LHCN-M2 (cell line): ENCODE data around the gene PAK2. TPM values are rescaled to one million over a fixed set of nuclear protein-coding genes. Genes with fewer than 3 reads are reported as not detected.
A peak's percentile ranks its signal among the peaks of the same experiment; 100 is the strongest.
"Not testable (repeated sequence)": the region's sequence is repeated elsewhere in the genome, so short reads cannot be mapped to it uniquely, and the experiment has no call there.

Source experiments
- DNase-seq: peaks from one replicate; pipeline ENCODE4 v3.0.0-alpha.2; 2012; ENCODE audit warnings: low read depth
- polyA plus RNA-seq: library from polyadenylated mRNA; unstranded; fragments of >200 nt; gene quantifications from one replicate; pipeline ENCODE4 v1.2.1, GENCODE V29; 2012; ENCODE audit warnings: missing spikeins
- total RNA-seq: library from RNA; depleted of rRNA; stranded (reverse); fragments of >200 nt; gene quantifications from 2 replicates; pipeline ENCODE4 v1.2.3, GENCODE V29; 2014; rRNA removed

The PAK2 gene
- 37.8 and 45.8 TPM in 2 replicates for total RNA-seq
- polyA plus RNA-seq, result 35.4 TPM

DNA sequence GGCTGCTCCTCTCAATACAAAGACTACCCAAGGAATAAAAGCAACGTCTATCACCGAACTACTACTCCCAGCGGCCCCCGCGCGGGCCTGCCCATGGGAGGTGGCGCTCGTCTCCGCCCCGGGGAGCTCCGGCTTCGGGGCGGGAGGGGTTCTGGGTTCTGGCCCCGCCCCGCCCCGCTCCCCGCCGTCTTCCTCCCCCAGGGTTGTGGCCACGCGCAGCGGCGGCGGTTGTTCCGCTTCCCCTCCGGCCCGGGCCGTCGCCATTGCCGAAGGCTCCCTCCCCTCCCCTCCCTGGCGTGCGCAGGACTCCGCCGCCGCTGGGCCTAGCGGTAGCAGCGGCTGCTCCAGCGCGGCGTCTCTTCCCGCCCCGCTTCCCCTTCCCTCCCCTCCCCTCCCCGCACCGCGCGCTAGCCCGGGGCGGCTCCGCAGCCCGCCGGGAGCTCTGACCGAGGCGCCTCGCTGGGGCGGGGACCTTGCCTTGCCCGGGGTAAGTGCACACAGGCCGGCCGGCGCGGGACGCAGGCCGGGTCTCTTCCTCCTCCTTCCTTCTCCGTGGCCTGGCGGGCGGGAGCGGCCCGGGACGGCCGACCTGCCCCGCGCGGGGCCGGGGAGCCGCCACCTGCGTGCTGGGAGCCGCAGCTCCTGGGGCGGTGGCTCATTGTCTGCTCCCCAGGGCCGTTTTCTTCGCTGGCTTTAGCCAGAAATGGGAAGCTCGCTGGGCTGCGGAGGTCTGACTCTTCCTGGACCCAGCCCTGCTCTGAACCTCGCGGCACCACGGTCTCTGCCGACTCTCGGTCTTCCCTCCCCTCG is at the start of gene PAK2:
PAK2 (plus strand) TSS at position 187 of the 810 bp plus-strand sequence. CDS start 42,790 bp downstream, outside the sequence.
- DNase-seq, result peak; percentile 84

DNA sequence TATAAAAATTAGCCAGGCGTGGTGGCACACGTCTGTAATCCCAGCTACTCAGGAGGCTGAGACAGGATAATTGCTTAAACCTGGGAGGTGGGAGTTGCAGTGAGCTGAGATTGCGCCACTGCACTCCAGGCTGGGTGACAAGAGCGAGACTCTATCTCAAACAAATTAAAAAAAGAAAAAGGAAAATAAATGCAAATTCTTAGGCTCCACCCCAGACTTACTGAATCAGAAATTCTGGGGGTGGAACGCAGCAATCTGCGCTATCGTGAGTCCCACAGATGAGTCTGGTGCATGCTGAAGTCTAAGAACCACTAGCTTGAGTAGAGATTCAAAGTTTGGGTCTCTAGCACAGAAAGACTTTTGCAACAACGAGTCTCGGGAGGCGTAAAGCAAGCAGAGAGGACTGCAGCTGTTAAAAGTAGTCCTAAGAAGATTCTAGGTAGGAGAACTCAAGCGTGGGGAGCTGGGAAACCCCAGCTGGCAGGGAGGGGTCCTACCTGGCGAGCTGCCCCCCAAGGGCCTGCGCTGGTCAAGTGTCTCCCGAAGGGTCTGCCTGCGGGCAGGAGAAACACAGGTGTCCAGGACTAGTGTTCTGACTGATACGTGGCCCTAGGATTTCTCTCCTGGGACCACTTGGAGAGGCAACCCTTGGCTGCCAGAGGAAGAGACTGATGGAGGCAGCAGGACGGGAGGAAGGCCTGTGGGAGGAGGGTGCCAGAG is 49.6 kb upstream of the PAK2 start:
- no peak for DNase-seq

GRCh38 chr3:196691386-196691785 is 48.3 kb upstream of the PAK2 start:
- DNase-seq, result no peak

- DNase-seq, result peak; percentile 43
Observed at GRCh38 chr3:196694202-196694638, 45.4 kb upstream of the PAK2 start.

- DNase-seq, result no peak
Observed at GRCh38 chr3:196694941-196695848, 44.5 kb upstream of the PAK2 start.

DNA sequence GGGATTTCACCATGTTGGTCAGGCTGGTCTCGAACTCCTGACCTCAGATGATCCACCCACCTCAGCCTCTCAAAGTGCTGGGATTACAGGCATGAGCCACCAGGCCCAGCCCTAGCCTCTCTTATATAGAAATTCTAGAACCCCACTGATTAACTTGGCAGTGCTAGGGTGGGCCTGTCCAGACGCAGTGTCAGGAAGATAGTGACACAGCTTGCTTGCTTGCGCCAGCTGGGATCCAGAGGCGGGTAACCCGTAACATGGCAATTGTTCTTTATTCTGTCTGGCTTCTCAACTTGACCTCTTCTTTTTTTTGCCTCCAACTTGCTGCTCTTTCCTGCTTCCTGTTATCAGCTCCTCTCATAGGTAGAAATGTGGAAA is 43.8 kb upstream of the PAK2 start:
- no peak for DNase-seq

GRCh38 chr3:196697270-196697669 is 42.4 kb upstream of the PAK2 start:
- DNase-seq, result peak; percentile 11

DNA sequence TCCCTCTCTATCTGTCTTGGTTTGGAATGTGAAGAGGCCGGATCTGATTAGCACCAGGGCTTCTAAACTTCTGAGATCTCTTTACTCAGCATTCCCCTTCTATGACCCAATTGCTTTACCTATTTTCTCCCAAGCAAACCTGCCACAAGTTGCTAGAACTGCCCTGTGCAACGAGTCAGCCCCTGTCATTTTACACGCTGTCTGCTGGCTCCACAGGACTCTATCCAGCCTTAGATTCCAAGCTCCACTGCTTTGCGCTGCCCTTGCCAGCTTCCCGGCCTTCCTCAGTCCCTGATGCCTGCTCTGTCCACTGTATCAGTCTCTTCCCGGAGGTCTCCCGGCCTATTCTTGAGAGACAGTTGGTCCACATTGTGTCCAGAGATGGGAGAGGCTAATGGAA is 39.9 kb upstream of the PAK2 start:
- no peak for DNase-seq

DNA sequence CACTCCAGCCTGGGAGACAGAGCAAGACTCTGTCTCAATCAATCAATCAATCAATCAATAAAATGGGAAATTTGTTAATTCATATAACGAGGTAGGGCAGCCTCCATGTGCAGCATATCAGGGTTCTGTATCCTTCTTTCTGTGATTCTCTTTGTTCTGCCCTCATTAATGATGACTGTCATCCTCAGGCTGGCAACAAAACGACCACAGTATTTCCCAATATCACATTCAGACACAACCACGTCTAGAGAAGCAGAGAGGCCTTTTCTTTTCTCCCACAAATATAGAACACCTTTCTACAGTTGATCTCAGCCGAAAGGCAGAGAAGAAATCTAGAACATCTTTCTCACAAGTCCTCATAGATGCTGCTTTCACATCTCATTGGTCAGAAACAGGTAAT is 38.9 kb upstream of the PAK2 start:
- no peak for DNase-seq

DNA sequence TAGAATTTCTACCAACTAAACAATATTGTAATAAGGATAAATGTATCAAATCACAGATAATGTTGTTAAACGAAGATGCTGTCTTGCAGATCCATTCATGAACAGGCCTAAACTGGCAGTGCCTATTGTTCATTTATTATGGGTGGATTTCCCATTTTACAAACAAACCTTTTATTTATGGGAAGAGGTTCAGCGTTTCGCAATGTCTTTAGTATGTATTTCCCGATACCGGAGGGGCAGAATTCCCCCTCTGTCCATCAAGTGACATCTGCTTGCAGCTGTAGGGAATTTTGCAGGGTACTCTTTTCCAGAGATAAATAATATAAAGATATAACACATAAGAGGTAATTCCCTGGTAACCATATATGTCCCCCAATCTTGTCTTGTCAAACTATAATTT is 33.3 kb upstream of the PAK2 start:
- no peak for DNase-seq

- no peak for DNase-seq
Observed at GRCh38 chr3:196706731-196707130, 32.9 kb upstream of the PAK2 start.

- DNase-seq, result no peak
Observed at GRCh38 chr3:196707566-196707965, 32.1 kb upstream of the PAK2 start.

GRCh38 chr3:196708467-196708866 is 31.2 kb upstream of the PAK2 start:
- DNase-seq, result no peak

- DNase-seq, result peak; percentile 83
Observed at GRCh38 chr3:196711838-196712513, 27.7 kb upstream of the PAK2 start, which contains the start of the genes CEP19 and PIGX. CEP19 (minus strand) TSS chr3:196712250; CDS start chr3:196708657, 3,593 bp downstream. PIGX (plus strand) TSS chr3:196712377.

DNA sequence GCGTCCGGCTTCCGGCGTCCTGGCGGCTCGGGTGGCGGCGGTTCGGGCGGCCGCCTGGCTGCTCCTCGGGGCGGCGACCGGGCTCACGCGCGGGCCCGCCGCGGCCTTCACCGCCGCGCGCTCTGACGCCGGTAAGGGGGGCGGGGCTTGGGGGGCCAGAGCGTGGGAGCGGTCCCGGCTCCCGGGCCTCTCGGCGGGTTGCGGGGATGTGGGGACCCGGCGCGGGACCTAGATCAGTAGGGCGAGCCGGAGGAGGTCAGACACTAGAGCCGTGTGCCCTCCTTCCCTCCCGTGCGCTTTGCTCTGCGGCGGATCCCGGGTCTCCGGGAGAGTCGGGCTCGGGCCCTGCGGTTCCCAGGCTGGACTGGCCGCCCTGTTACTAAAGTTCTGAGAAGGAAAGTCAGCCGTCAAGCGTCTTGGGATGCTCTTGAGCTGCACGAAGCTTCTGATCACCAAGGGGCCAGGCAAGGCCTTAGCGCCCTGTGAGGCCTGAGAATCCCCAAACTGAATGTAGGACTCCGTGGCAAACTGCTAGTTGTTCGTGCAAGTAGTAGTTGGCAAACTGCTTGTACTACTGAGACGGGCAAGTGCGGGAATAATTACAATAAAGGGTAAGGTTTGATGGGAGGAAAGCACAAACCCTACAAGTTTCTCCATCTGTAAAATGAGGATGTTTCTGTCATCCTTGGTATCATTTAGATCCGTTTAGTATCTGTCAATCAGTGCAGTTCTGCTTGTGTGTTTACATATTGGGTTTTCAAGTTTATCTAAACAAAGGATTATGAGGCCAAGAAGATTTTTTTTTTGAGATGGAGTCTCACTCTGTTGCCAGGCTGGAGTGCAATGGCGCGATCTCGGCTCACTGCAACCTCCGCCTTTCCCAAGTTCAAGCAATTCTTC is 26.9 kb upstream of the PAK2 start:
- peak; percentile 52 for DNase-seq

DNA sequence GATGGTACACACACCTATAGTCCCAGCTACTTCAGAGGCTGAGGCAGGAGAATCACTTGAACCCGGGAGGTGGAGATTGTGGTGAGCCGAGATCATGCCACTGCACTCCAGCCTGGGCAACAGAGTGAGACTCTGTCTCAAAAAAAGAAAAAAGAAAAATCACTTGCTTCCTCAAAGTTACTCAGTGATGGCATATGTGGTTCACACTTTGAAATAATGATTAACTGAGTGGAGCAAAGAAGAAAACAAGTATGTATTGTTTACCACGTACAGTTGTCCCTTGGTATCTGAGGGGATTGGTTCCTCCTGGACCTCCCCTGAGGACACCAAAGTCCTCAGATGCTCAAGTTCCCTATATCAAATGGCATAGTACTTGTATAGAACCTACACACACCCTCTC is 22.5 kb upstream of the PAK2 start:
- not testable (repeated sequence) for DNase-seq

DNA sequence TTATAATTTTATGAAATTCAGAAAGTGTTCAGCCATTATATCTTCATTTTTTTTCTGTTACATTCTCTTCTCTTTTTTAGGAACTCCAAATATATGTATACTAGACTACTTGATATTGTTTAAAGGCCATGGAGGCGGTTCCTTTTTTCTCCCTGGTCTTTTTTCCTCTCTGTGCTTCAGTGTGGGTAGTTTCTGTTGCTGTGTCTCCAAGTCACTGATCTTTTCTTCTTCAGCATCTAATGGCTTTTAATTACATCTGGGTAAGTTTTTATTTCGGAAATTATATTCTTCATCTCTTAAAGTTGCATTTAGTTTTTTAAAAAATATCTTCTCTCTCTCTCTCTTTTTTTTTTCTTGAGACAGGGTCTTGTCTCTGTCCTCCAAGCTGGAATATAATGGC is 18.6 kb upstream of the PAK2 start:
- no peak for DNase-seq

DNA sequence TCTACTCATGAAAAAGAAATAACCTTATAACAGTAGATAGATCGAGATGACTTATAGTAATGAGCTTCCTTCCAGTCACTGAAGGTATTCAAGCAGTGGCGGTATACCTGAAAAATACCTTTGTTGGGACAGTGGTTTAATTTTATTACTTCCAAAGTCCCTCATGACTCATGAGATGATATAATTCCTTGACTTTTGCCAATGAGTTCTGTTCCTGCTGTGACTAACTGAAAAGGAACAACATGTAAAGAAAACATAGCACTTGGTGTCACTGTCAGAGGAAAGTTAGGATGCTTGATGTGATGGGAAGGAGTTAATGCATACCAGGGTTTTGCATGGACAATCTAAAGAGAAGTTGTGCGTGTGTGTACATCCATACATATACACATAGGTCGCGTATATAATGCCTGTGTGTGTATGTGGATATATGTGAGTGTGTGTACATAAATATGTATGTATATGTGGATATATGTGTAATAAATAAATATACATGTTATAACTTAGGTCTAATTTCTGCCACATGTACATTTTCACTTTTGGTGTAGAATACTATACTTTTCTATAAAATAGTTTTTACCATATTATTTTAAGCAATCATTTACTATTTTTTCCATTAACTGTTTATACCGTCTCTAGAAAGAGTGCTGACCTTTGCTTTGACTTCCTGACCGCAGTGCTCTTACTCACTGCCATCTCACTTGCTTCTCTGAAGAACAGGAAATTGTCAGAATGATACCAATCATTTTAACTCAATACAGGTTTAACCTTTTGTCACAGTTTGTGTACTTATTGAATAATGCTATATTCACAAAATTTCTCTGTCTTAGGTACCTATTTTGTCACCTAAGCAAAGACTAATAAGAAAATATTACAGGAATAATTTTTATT is 12.6 kb upstream of the PAK2 start:
- peak; percentile 33 for DNase-seq

DNA sequence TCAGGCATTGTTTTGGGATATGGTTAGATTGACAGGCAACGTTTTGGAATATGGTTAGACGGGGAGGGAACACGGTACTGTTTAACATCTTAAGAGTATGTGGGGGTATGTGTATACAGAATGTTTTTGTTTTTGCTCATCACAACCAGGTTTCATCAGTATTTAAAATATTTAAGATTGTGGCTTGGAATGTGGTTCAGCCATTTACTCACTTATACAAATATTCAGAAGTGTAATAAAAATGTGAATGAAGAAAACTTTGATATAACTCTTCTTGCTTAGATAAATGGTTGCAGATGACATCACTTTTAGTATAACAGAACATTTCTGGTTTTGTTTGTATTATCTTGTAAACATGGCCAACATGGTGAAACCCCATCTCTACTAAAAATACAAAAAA is 3.9 kb upstream of the PAK2 start:
- peak; percentile 3 for DNase-seq
